Neural progenitor cell (in vitro differentiated cells): ENCODE measurements around the gene SLC44A1. TPM values are rescaled to one million over a fixed set of nuclear protein-coding genes. Genes with fewer than 3 reads are reported as not detected.

Source experiments
- DNase-seq: peaks from one replicate; pipeline ENCODE4 v3.0.0-alpha.2; 2016; ENCODE audit warnings: low spot score
- H2AFZ ChIP-seq: fragments of 200-600 bp; sonication (generic); replicated peaks from 2 replicates; pipeline ENCODE4 v1.6.1; 2016; ENCODE audit warnings: antibody characterized with exemption
- H3F3A ChIP-seq: fragments of 200-600 bp; sonication (generic); 2 replicates; pipeline ENCODE4 v1.6.1; 2016; ENCODE audit warnings: antibody characterized with exemption, low read depth
- H3K27ac ChIP-seq: fragments of 200-600 bp; sonication (generic); 2 replicates; pipeline ENCODE4 v1.5.1; 2016; ENCODE audit warnings: mild to moderate bottlenecking
- H3K27me3 ChIP-seq: fragments of 200-600 bp; sonication (generic); 2 replicates; pipeline ENCODE4 v1.6.1; 2016; ENCODE audit warnings: mild to moderate bottlenecking, moderate library complexity
- H3K36me3 ChIP-seq: fragments of 200-600 bp; sonication (generic); 2 replicates; pipeline ENCODE4 v1.5.1; 2016
- H3K4me1 ChIP-seq: fragments of 200-600 bp; sonication (generic); 2 replicates; pipeline ENCODE4 v1.6.1; 2016; ENCODE audit warnings: mixed run types
- H3K4me2 ChIP-seq: fragments of 200-600 bp; sonication (generic); 2 replicates; pipeline ENCODE4 v1.6.1; 2016
- H3K4me3 ChIP-seq: fragments of 200-600 bp; sonication (generic); 2 replicates; pipeline ENCODE4 v1.5.1; 2016
- H3K79me2 ChIP-seq: fragments of 200-600 bp; sonication (generic); 2 replicates; pipeline ENCODE4 v1.6.1; 2016; ENCODE audit warnings: low read depth
- H3K9ac ChIP-seq: fragments of 200-600 bp; sonication (generic); 2 replicates; pipeline ENCODE4 v1.6.1; 2016
- H3K9me3 ChIP-seq: fragments of 200-600 bp; sonication (generic); 2 replicates; pipeline ENCODE4 v1.5.1; 2016; ENCODE audit warnings: low read depth
- H4K20me1 ChIP-seq: fragments of 200-600 bp; sonication (generic); 2 replicates; pipeline ENCODE4 v1.6.1; 2016; ENCODE audit warnings: low read depth
- H3K27ac Mint-ChIP-seq: 3 replicates; pipeline ENCODE4 v1.8.0; 2021; ENCODE audit warnings: mixed read lengths
- H3K27me3 Mint-ChIP-seq: 2 replicates; pipeline ENCODE4 v1.8.0; 2022; ENCODE audit warnings: low read depth, mild to moderate bottlenecking, inconsistent platforms, moderate library complexity, mixed read lengths; ENCODE audit not compliant: insufficient read depth
- H3K36me3 Mint-ChIP-seq: 3 replicates; pipeline ENCODE4 v1.8.0; 2021; ENCODE audit warnings: mixed read lengths
- H3K4me1 Mint-ChIP-seq: 3 replicates; pipeline ENCODE4 v1.8.0; 2021; ENCODE audit warnings: mixed read lengths
- H3K4me3 Mint-ChIP-seq: 3 replicates; pipeline ENCODE4 v1.8.0; 2021; ENCODE audit warnings: mild to moderate bottlenecking, moderate library complexity, mixed read lengths
- H3K9me3 Mint-ChIP-seq: 3 replicates; pipeline ENCODE4 v1.8.0; 2020; ENCODE audit warnings: mixed read lengths
- CTCF ChIP-seq: fragments of 200-600 bp; sonication (generic); IDR thresholded peaks from 2 replicates; pipeline ENCODE4 v1.5.1; 2017; ENCODE audit warnings: antibody characterized with exemption, mild to moderate bottlenecking
- EZH2 ChIP-seq: fragments of 200-600 bp; sonication (generic); IDR thresholded peaks from 2 replicates; pipeline ENCODE4 v1.6.1; 2017; ENCODE audit warnings: antibody characterized with exemption, mild to moderate bottlenecking, moderate library complexity
- EZH2phosphoT487 ChIP-seq: fragments of 200-600 bp; sonication (generic); IDR thresholded peaks from 2 replicates; pipeline ENCODE4 v1.6.1; 2017; ENCODE audit warnings: antibody characterized with exemption
- total RNA-seq: library from RNA; depleted of rRNA; stranded (reverse); fragments of >200 nt; gene quantifications from 2 replicates; pipeline ENCODE4 v1.2.3, GENCODE V29; 2015; ENCODE audit warnings: low replicate concordance

Gene SLC44A1
- total RNA-seq, 1 donor from 2014 or later, result 41.4 TPM

- Histone ChIP-seq H3F3A (peaks cover 8% of the 10 kb centered on the region), H4K20me1 (no peaks in the 10 kb centered on the region), H3K79me2 (peaks cover 60% of the 10 kb centered on the region), H2AFZ (no peak overlapping the region), H3K4me3 (no peak overlapping the region), H3K36me3 (no peaks in the 10 kb centered on the region), H3K27ac (no peak overlapping the region), H3K27me3 (no peaks in the 10 kb centered on the region), H3K9ac (no peak overlapping the region), H3K4me2 (peak overlapping the region; percentile 58), H3K9me3 (no peaks in the 10 kb centered on the region), H3K4me1 (peaks cover 60% of the 10 kb centered on the region)
- no peak for TF ChIP-seq CTCF
- TF ChIP-seq EZH2phosphoT487, result no peak
- no peak for TF ChIP-seq EZH2
- Mint-ChIP-seq H3K9me3 (no peaks in the 10 kb centered on the region), H3K4me1 (peaks cover 11% of the 10 kb centered on the region), H3K27ac (no peak overlapping the region), H3K36me3 (no peaks in the 10 kb centered on the region), H3K4me3 (no peak overlapping the region), H3K27me3 (peaks cover 4% of the 10 kb centered on the region)
- no peak for DNase-seq
Observed at GRCh38 chr9:105295201-105295550, 50.7 kb downstream of the SLC44A1 start.

- H3K27me3 ChIP-seq, result no peaks in the 10 kb centered on the region
- no peak overlapping the region for H3K4me3 Mint-ChIP-seq
- peaks cover 8% of the 10 kb centered on the region for H3F3A ChIP-seq
- peak; percentile 45 for DNase-seq
- peak overlapping the region; percentile 11 for H3K4me3 ChIP-seq
- peak overlapping the region; percentile 43 for H3K27ac ChIP-seq
- peaks cover 59% of the 10 kb centered on the region for H3K79me2 ChIP-seq
- H3K9me3 ChIP-seq, result no peaks in the 10 kb centered on the region
- TF ChIP-seq CTCF, result no peak
- no peak for TF ChIP-seq EZH2
- TF ChIP-seq EZH2phosphoT487, result no peak
- no peak overlapping the region for H3K9ac ChIP-seq
- H3K36me3 Mint-ChIP-seq, result no peaks in the 10 kb centered on the region
- H3K27me3 Mint-ChIP-seq, result peaks cover 4% of the 10 kb centered on the region
- no peak overlapping the region for H3K27ac Mint-ChIP-seq
- no peaks in the 10 kb centered on the region for H4K20me1 ChIP-seq
- peaks cover 11% of the 10 kb centered on the region for H3K4me1 Mint-ChIP-seq
- no peaks in the 10 kb centered on the region for H3K9me3 Mint-ChIP-seq
- peak overlapping the region; percentile 58 for H3K4me2 ChIP-seq
- peaks cover 60% of the 10 kb centered on the region for H3K4me1 ChIP-seq
- H3K36me3 ChIP-seq, result no peaks in the 10 kb centered on the region
- H2AFZ ChIP-seq, result no peak overlapping the region
Observed at GRCh38 chr9:105295986-105296385, 51.5 kb downstream of the SLC44A1 start.

GRCh38 chr9:105296445-105296844, 52.0 kb downstream of the SLC44A1 start:
- DNase-seq, result no peak
- H3K9me3 ChIP-seq, result no peaks in the 10 kb centered on the region
- Mint-ChIP-seq H3K4me1 (peaks cover 11% of the 10 kb centered on the region), H3K4me3 (no peak overlapping the region), H3K36me3 (no peaks in the 10 kb centered on the region), H3K9me3 (no peaks in the 10 kb centered on the region), H3K27me3 (peaks cover 4% of the 10 kb centered on the region), H3K27ac (no peak overlapping the region)
- peaks cover 58% of the 10 kb centered on the region for H3K79me2 ChIP-seq
- peaks cover 56% of the 10 kb centered on the region for H3K4me1 ChIP-seq
- no peak overlapping the region for H3K4me3 ChIP-seq
- peak overlapping the region; percentile 43 for H3K27ac ChIP-seq
- H3K9ac ChIP-seq, result no peak overlapping the region
- no peaks in the 10 kb centered on the region for H4K20me1 ChIP-seq
- H3K27me3 ChIP-seq, result no peaks in the 10 kb centered on the region
- peaks cover 8% of the 10 kb centered on the region for H3F3A ChIP-seq
- no peaks in the 10 kb centered on the region for H3K36me3 ChIP-seq
- TF ChIP-seq EZH2phosphoT487, result no peak
- TF ChIP-seq EZH2, result no peak
- TF ChIP-seq CTCF, result no peak
- H3K4me2 ChIP-seq, result peak overlapping the region; percentile 58
- H2AFZ ChIP-seq, result no peak overlapping the region
